Activated T-cell treated with anti-CD3 and anti-CD28 coated beads, Interleukin-2, amount 50 U/mL, for 4 hours (primary cell): ENCODE data around the gene DENND1B. TPM values are rescaled to one million over a fixed set of nuclear protein-coding genes. Genes with fewer than 3 reads are reported as not detected.

Experiments
- ATAC-seq, 2 donors: fragments of 200-7000 bp; cut with Tn5 transposase; one replicate each; pipeline ENCODE4 v1.10.0; 2021
- DNase-seq: peaks from one replicate; pipeline ENCODE4 v3.0.0-alpha.2; 2020
- H3K27me3 Mint-ChIP-seq: one replicate; pipeline ENCODE4 v1.8.0; 2021; ENCODE audit warnings: low read depth, mixed read lengths
- H3K36me3 Mint-ChIP-seq: one replicate; pipeline ENCODE4 v1.8.0; 2022; ENCODE audit warnings: mixed read lengths; ENCODE audit not compliant: insufficient read depth
- H3K4me1 Mint-ChIP-seq: one replicate; pipeline ENCODE4 v1.8.0; 2021; ENCODE audit warnings: low read depth, mixed read lengths
- H3K4me3 Mint-ChIP-seq: one replicate; pipeline ENCODE4 v1.8.0; 2021; ENCODE audit warnings: mild to moderate bottlenecking, moderate library complexity, mixed read lengths
- H3K9me3 Mint-ChIP-seq: one replicate; pipeline ENCODE4 v1.8.0; 2021; ENCODE audit warnings: mixed read lengths
- total RNA-seq, 3 donors: library from RNA; stranded (reverse); gene quantifications; one replicate each; pipeline ENCODE4 v1.2.1, GENCODE V29; 2021

Gene DENND1B
- total RNA-seq, 3 donors from 2014 or later, result 7.7 to 9.0 (median 9.0) TPM

GRCh38 chr1:197692965-197693364 lies 82.3 kb downstream of the DENND1B start:
- no peak for ATAC-seq
- Mint-ChIP-seq H3K4me3 (no peak overlapping the region), H3K4me1 (peaks cover 26% of the 10 kb centered on the region), H3K27me3 (no peaks in the 10 kb centered on the region), H3K9me3 (peaks cover 14% of the 10 kb centered on the region), H3K36me3 (peaks cover 27% of the 10 kb centered on the region)
- DNase-seq, result no peak

- Mint-ChIP-seq H3K36me3 (peaks cover 27% of the 10 kb centered on the region), H3K27me3 (no peaks in the 10 kb centered on the region), H3K4me3 (no peak overlapping the region), H3K9me3 (peaks cover 14% of the 10 kb centered on the region), H3K4me1 (peaks cover 20% of the 10 kb centered on the region)
- DNase-seq, result no peak
- no peak for ATAC-seq
Observed at GRCh38 chr1:197691816-197692215, 83.5 kb downstream of the DENND1B start.

GRCh38 chr1:197690074-197690473 lies 85.2 kb downstream of the DENND1B start:
- H3K9me3 Mint-ChIP-seq, result peaks cover 14% of the 10 kb centered on the region
- no peaks in the 10 kb centered on the region for H3K27me3 Mint-ChIP-seq
- ATAC-seq, result no peak
- no peak overlapping the region for H3K4me3 Mint-ChIP-seq
- H3K36me3 Mint-ChIP-seq, result peaks cover 27% of the 10 kb centered on the region
- H3K4me1 Mint-ChIP-seq, result peaks cover 24% of the 10 kb centered on the region
- DNase-seq, result no peak

- Mint-ChIP-seq H3K4me1 (peaks cover 17% of the 10 kb centered on the region), H3K27me3 (no peaks in the 10 kb centered on the region), H3K4me3 (no peak overlapping the region), H3K9me3 (peaks cover 14% of the 10 kb centered on the region), H3K36me3 (peaks cover 27% of the 10 kb centered on the region)
- ATAC-seq, result no peak
- no peak for DNase-seq
Observed at GRCh38 chr1:197688233-197688632, 87.0 kb downstream of the DENND1B start.

GRCh38 chr1:197686702-197687355 lies 88.5 kb downstream of the DENND1B start:
- peaks cover 14% of the 10 kb centered on the region for H3K9me3 Mint-ChIP-seq

GRCh38 chr1:197686231-197686630 lies 89.0 kb downstream of the DENND1B start:
- Mint-ChIP-seq H3K4me3 (no peak overlapping the region), H3K27me3 (no peaks in the 10 kb centered on the region), H3K9me3 (peaks cover 14% of the 10 kb centered on the region), H3K36me3 (peaks cover 24% of the 10 kb centered on the region), H3K4me1 (peaks cover 19% of the 10 kb centered on the region)
- DNase-seq (no peak), ATAC-seq (no peak)

More at GRCh38 chr1:197686702-197687355, 88.5 kb downstream of the DENND1B start:
- Mint-ChIP-seq H3K36me3 (peaks cover 26% of the 10 kb centered on the region), H3K27me3 (no peaks in the 10 kb centered on the region), H3K4me3 (no peak overlapping the region), H3K4me1 (peaks cover 19% of the 10 kb centered on the region)
- ATAC-seq (no peak), DNase-seq (no peak)

GRCh38 chr1:197685785-197686184 lies 89.5 kb downstream of the DENND1B start:
- DNase-seq (no peak), ATAC-seq (no peak)
- Mint-ChIP-seq H3K27me3 (no peaks in the 10 kb centered on the region), H3K36me3 (peaks cover 24% of the 10 kb centered on the region), H3K4me3 (no peak overlapping the region), H3K4me1 (peaks cover 18% of the 10 kb centered on the region), H3K9me3 (peaks cover 14% of the 10 kb centered on the region)

- H3K9me3 Mint-ChIP-seq, result peaks cover 10% of the 10 kb centered on the region
- H3K4me1 Mint-ChIP-seq, result peaks cover 18% of the 10 kb centered on the region
- no peaks in the 10 kb centered on the region for H3K27me3 Mint-ChIP-seq
- ATAC-seq (no peak), DNase-seq (no peak)
- H3K36me3 Mint-ChIP-seq, result peaks cover 11% of the 10 kb centered on the region
- H3K4me3 Mint-ChIP-seq, result no peak overlapping the region
Observed at GRCh38 chr1:197683895-197684553, 91.3 kb downstream of the DENND1B start.

- H3K4me3 Mint-ChIP-seq, result no peak overlapping the region
- no peaks in the 10 kb centered on the region for H3K27me3 Mint-ChIP-seq
- peaks cover 2% of the 10 kb centered on the region for H3K9me3 Mint-ChIP-seq
- DNase-seq (no peak), ATAC-seq (no peak)
- H3K36me3 Mint-ChIP-seq, result peaks cover 4% of the 10 kb centered on the region
- H3K4me1 Mint-ChIP-seq, result peaks cover 18% of the 10 kb centered on the region
Observed at GRCh38 chr1:197683280-197683679, 92.0 kb downstream of the DENND1B start.

- ATAC-seq (no peak), DNase-seq (no peak)
- no peaks in the 10 kb centered on the region for H3K36me3 Mint-ChIP-seq
- no peaks in the 10 kb centered on the region for H3K9me3 Mint-ChIP-seq
- peaks cover 24% of the 10 kb centered on the region for H3K4me1 Mint-ChIP-seq
- H3K4me3 Mint-ChIP-seq, result no peak overlapping the region
- no peaks in the 10 kb centered on the region for H3K27me3 Mint-ChIP-seq
Observed at GRCh38 chr1:197680311-197680710, 95.0 kb downstream of the DENND1B start.

- Mint-ChIP-seq H3K4me1 (peaks cover 21% of the 10 kb centered on the region), H3K36me3 (peaks cover 3% of the 10 kb centered on the region), H3K4me3 (no peak overlapping the region), H3K27me3 (no peaks in the 10 kb centered on the region), H3K9me3 (no peaks in the 10 kb centered on the region)
- DNase-seq (no peak), ATAC-seq (no peak)
Observed at GRCh38 chr1:197677752-197678295, 97.5 kb downstream of the DENND1B start.

GRCh38 chr1:197677313-197677712 lies 98.0 kb downstream of the DENND1B start:
- no peaks in the 10 kb centered on the region for H3K9me3 Mint-ChIP-seq
- H3K36me3 Mint-ChIP-seq, result peaks cover 3% of the 10 kb centered on the region
- ATAC-seq (no peak), DNase-seq (no peak)
- H3K4me1 Mint-ChIP-seq, result peaks cover 16% of the 10 kb centered on the region
- no peak overlapping the region for H3K4me3 Mint-ChIP-seq
- H3K27me3 Mint-ChIP-seq, result no peaks in the 10 kb centered on the region

GRCh38 chr1:197675583-197676208 lies 99.6 kb downstream of the DENND1B start:
- H3K9me3 Mint-ChIP-seq, result no peaks in the 10 kb centered on the region
- H3K27me3 Mint-ChIP-seq, result no peaks in the 10 kb centered on the region
- peaks cover 4% of the 10 kb centered on the region for H3K36me3 Mint-ChIP-seq
- DNase-seq (no peak), ATAC-seq (no peak)
- H3K4me3 Mint-ChIP-seq, result no peak overlapping the region
- H3K4me1 Mint-ChIP-seq, result peaks cover 14% of the 10 kb centered on the region

- Mint-ChIP-seq H3K36me3 (peaks cover 6% of the 10 kb centered on the region), H3K4me1 (peaks cover 14% of the 10 kb centered on the region), H3K4me3 (no peak overlapping the region), H3K27me3 (no peaks in the 10 kb centered on the region), H3K9me3 (no peaks in the 10 kb centered on the region)
- ATAC-seq (no peak), DNase-seq (no peak)
Observed at GRCh38 chr1:197674286-197674685, 101.0 kb downstream of the DENND1B start.
